ENCODE results near the gene RALGAPA2.

RALGAPA2 gene

GRCh38 chr20:20677186-20677585 lies 35.3 kb downstream of the RALGAPA2 start:
- Histone ChIP-seq H3K9me2 (replicated peaks; ENCODE audit: insufficient read depth, low read length) (no peaks in the 10 kb centered on the region), H3K27me3 (ENCODE audit: low read length) (no peaks in the 10 kb centered on the region), H3K9ac (ENCODE audit: low read length) (no peak overlapping the region), H3K27ac (ENCODE audit: low read depth, low read length) (no peak overlapping the region), H2AFZ (ENCODE audit: low read depth, low read length, severe bottlenecking) (no peak overlapping the region), H3F3A (ENCODE audit: insufficient read depth) (no peaks in the 10 kb centered on the region), H3K4me2 (ENCODE audit: low read depth, low read length, poor library complexity, severe bottlenecking) (no peak overlapping the region), H4K20me1 (ENCODE audit: low read depth, low read length) (no peaks in the 10 kb centered on the region), H3K4me3 (ENCODE audit: insufficient read depth, low read length, poor library complexity, severe bottlenecking) (no peak overlapping the region), H3K79me2 (ENCODE audit: insufficient read depth, low read length) (no peaks in the 10 kb centered on the region), H3K9me3 (ENCODE audit: insufficient read depth, low read length) (no peaks in the 10 kb centered on the region), H3K36me3 (ENCODE audit: low read length) (no peaks in the 10 kb centered on the region)
- TF ChIP-seq EZH2phosphoT487 (conservative IDR thresholded peaks at IDR 0.05; ENCODE audit: low read length), result no peak
- TF ChIP-seq CTCF (IDR thresholded peaks at IDR 0.05; ENCODE audit: insufficient read depth, low read length, poor library complexity, severe bottlenecking), result no peak

- no peaks in the 10 kb centered on the region for H3K27me3 ChIP-seq (ENCODE audit: low read length)
- H3K36me3 ChIP-seq (ENCODE audit: low read length), result no peaks in the 10 kb centered on the region
- TF ChIP-seq EZH2phosphoT487 (conservative IDR thresholded peaks at IDR 0.05; ENCODE audit: low read length) (no peak), CTCF (IDR thresholded peaks at IDR 0.05; ENCODE audit: insufficient read depth, low read length, poor library complexity, severe bottlenecking) (no peak)
- H3K79me2 ChIP-seq (ENCODE audit: insufficient read depth, low read length), result no peaks in the 10 kb centered on the region
- no peaks in the 10 kb centered on the region for H3K9me3 ChIP-seq (ENCODE audit: insufficient read depth, low read length)
- no peaks in the 10 kb centered on the region for H3K9me2 ChIP-seq (replicated peaks; ENCODE audit: insufficient read depth, low read length)
- H3F3A ChIP-seq (ENCODE audit: insufficient read depth), result no peaks in the 10 kb centered on the region
- H3K4me2 ChIP-seq (ENCODE audit: low read depth, low read length, poor library complexity, severe bottlenecking), result peak overlapping the region; percentile 5
- H4K20me1 ChIP-seq (ENCODE audit: low read depth, low read length), result no peaks in the 10 kb centered on the region
- no peak overlapping the region for H3K27ac ChIP-seq (ENCODE audit: low read depth, low read length)
- H3K9ac ChIP-seq (ENCODE audit: low read length), result no peak overlapping the region
- H2AFZ ChIP-seq (ENCODE audit: low read depth, low read length, severe bottlenecking), result no peak overlapping the region
- H3K4me3 ChIP-seq (ENCODE audit: insufficient read depth, low read length, poor library complexity, severe bottlenecking), result no peak overlapping the region
These were observed 43.8 kb downstream of the RALGAPA2 start for GRCh38 chr20:20668639-20669038.

GRCh38 chr20:20666359-20666758 lies 46.1 kb downstream of the RALGAPA2 start:
- Histone ChIP-seq H3K27me3 (ENCODE audit: low read length) (no peaks in the 10 kb centered on the region), H4K20me1 (ENCODE audit: low read depth, low read length) (no peaks in the 10 kb centered on the region; the same call in 1 of the 2 replicates), H3K9ac (ENCODE audit: low read length) (no peak overlapping the region), H3K27ac (ENCODE audit: low read depth, low read length) (no peak overlapping the region), H3K79me2 (ENCODE audit: insufficient read depth, low read length) (no peaks in the 10 kb centered on the region), H3K36me3 (ENCODE audit: low read length) (no peaks in the 10 kb centered on the region), H3K4me3 (ENCODE audit: insufficient read depth, low read length, poor library complexity, severe bottlenecking) (no peak overlapping the region), H3K4me2 (ENCODE audit: low read depth, low read length, poor library complexity, severe bottlenecking) (no peak overlapping the region), H3K9me2 (replicated peaks; ENCODE audit: insufficient read depth, low read length) (no peaks in the 10 kb centered on the region), H2AFZ (ENCODE audit: low read depth, low read length, severe bottlenecking) (no peak overlapping the region), H3F3A (ENCODE audit: insufficient read depth) (no peaks in the 10 kb centered on the region), H3K9me3 (ENCODE audit: insufficient read depth, low read length) (no peaks in the 10 kb centered on the region)
- TF ChIP-seq CTCF (IDR thresholded peaks at IDR 0.05; ENCODE audit: insufficient read depth, low read length, poor library complexity, severe bottlenecking) (no peak), EZH2phosphoT487 (conservative IDR thresholded peaks at IDR 0.05; ENCODE audit: low read length) (no peak)
